ENCODE results near the gene NME4. TPM values are rescaled to one million over a fixed set of nuclear protein-coding genes. Genes with fewer than 3 reads are reported as not detected.
"Not testable (repeated sequence)": the region's sequence is repeated elsewhere in the genome, so short reads cannot be mapped to it uniquely, and the experiment has no call there.

NME4 gene
- 82.6 TPM for total RNA-seq (ENCODE audit: unreplicated experiment)
- long read RNA-seq, transcript NME4-201 (5 exons, 995 nt), result major isoform, 33 of 44 reads
- long read RNA-seq, partial matches to known transcripts, result 3 of 44 reads
- long read RNA-seq, other reads (novel, unspliced or antisense), result 5 of 44 reads

GRCh38 chr16:397135-397661 lies at the start of gene NME4:
TSS of gene NME4 (plus strand) at chr16:397199. CDS start at chr16:397223, 24 bp downstream.
- Mint-ChIP-seq H3K36me3 (ENCODE audit: unreplicated experiment) (no peaks in the 10 kb centered on the region), H3K27ac (ENCODE audit: unreplicated experiment) (peak within 1 kb of the TSS; percentile 93), H3K4me1 (ENCODE audit: low read depth, unreplicated experiment) (peaks cover 8% of the 10 kb centered on the region), H3K4me3 (ENCODE audit: unreplicated experiment) (peak within 1 kb of the TSS; percentile 90), H3K27me3 (ENCODE audit: unreplicated experiment) (peaks cover 9% of the 10 kb centered on the region), H3K9me3 (ENCODE audit: unreplicated experiment) (peaks cover 4% of the 10 kb centered on the region)
- TF ChIP-seq CTCF (IDR thresholded peaks at IDR 0.05; ENCODE audit: partially characterized antibody, unreplicated experiment), result no peak
- DNase-seq, result peak; percentile 66

GRCh38 chr16:347203-347602 lies 49.8 kb upstream of the NME4 start:
- H3K27me3 Mint-ChIP-seq (ENCODE audit: unreplicated experiment), result peaks cover 2% of the 10 kb centered on the region
- H3K4me3 Mint-ChIP-seq (ENCODE audit: unreplicated experiment), result peak overlapping the region; percentile 13
- no peak overlapping the region for H3K27ac Mint-ChIP-seq (ENCODE audit: unreplicated experiment)

GRCh38 chr16:348495-348894 lies 48.5 kb upstream of the NME4 start:
- not testable (repeated sequence) for DNase-seq; H3K27me3 Mint-ChIP-seq (ENCODE audit: unreplicated experiment); H3K27ac Mint-ChIP-seq (ENCODE audit: unreplicated experiment); H3K4me1 Mint-ChIP-seq (ENCODE audit: low read depth, unreplicated experiment); H3K4me3 Mint-ChIP-seq (ENCODE audit: unreplicated experiment); H3K9me3 Mint-ChIP-seq (ENCODE audit: unreplicated experiment)
- H3K36me3 Mint-ChIP-seq (ENCODE audit: unreplicated experiment), result peaks cover 11% of the 10 kb centered on the region

More at GRCh38 chr16:347203-347602, 49.8 kb upstream of the NME4 start:
- peaks cover 8% of the 10 kb centered on the region for H3K9me3 Mint-ChIP-seq (ENCODE audit: unreplicated experiment)
- no peaks in the 10 kb centered on the region for H3K4me1 Mint-ChIP-seq (ENCODE audit: low read depth, unreplicated experiment)
- H3K36me3 Mint-ChIP-seq (ENCODE audit: unreplicated experiment), result peaks cover 11% of the 10 kb centered on the region
- TF ChIP-seq CTCF (IDR thresholded peaks at IDR 0.05; ENCODE audit: partially characterized antibody, unreplicated experiment), result no peak
- no peak for DNase-seq

- Mint-ChIP-seq H3K4me1 (ENCODE audit: low read depth, unreplicated experiment) (no peaks in the 10 kb centered on the region), H3K27ac (ENCODE audit: unreplicated experiment) (no peak overlapping the region), H3K36me3 (ENCODE audit: unreplicated experiment) (peaks cover 11% of the 10 kb centered on the region), H3K27me3 (ENCODE audit: unreplicated experiment) (no peaks in the 10 kb centered on the region), H3K9me3 (ENCODE audit: unreplicated experiment) (peaks cover 8% of the 10 kb centered on the region), H3K4me3 (ENCODE audit: unreplicated experiment) (no peak overlapping the region)
- TF ChIP-seq CTCF (IDR thresholded peaks at IDR 0.05; ENCODE audit: partially characterized antibody, unreplicated experiment), result no peak
- no peak for DNase-seq
Measured at GRCh38 chr16:349211-349610, 47.8 kb upstream of the NME4 start.

- peaks cover 5% of the 10 kb centered on the region for H3K36me3 Mint-ChIP-seq (ENCODE audit: unreplicated experiment)
- H3K27ac Mint-ChIP-seq (ENCODE audit: unreplicated experiment), result no peak overlapping the region
- H3K27me3 Mint-ChIP-seq (ENCODE audit: unreplicated experiment), result no peaks in the 10 kb centered on the region
Measured at GRCh38 chr16:350203-350602, 46.8 kb upstream of the NME4 start.

More at GRCh38 chr16:350203-350602, 46.8 kb upstream of the NME4 start:
- Mint-ChIP-seq H3K4me3 (ENCODE audit: unreplicated experiment) (no peak overlapping the region), H3K9me3 (ENCODE audit: unreplicated experiment) (peaks cover 8% of the 10 kb centered on the region), H3K4me1 (ENCODE audit: low read depth, unreplicated experiment) (no peaks in the 10 kb centered on the region)
- TF ChIP-seq CTCF (IDR thresholded peaks at IDR 0.05; ENCODE audit: partially characterized antibody, unreplicated experiment), result no peak
- DNase-seq, result no peak
